Fibroblast of the aortic adventitia (primary cell): ENCODE measurements around the gene ARHGEF1. TPM values are rescaled to one million over a fixed set of nuclear protein-coding genes. Genes with fewer than 3 reads are reported as not detected.

Experiments
- DNase-seq: peaks from one replicate; pipeline ENCODE4 v3.0.0-alpha.2; 2010; ENCODE audit warnings: low read depth
- H3K4me3 ChIP-seq: 2 replicates; pipeline ENCODE4 v1.5.1; 2011; ENCODE audit warnings: low read depth, mild to moderate bottlenecking, control low read depth, low read length, moderate library complexity
- CTCF ChIP-seq: IDR thresholded peaks from 2 replicates; pipeline ENCODE4 v1.5.1; 2011; ENCODE audit warnings: mild to moderate bottlenecking, low read length, control low read depth, inconsistent platforms; ENCODE audit not compliant: insufficient read depth
- total RNA-seq: library from RNA; depleted of rRNA; stranded (reverse); fragments of >200 nt; gene quantifications from 2 replicates; pipeline ENCODE4 v1.2.3, GENCODE V29; 2012; ENCODE audit warnings: low replicate concordance

The ARHGEF1 gene
- total RNA-seq, 1 donor, result 26.8 TPM

GRCh38 chr19:41905273-41906002 lies 22.5 kb downstream of the ARHGEF1 start:
- H3K4me3 ChIP-seq, result no peak overlapping the region
- no peak for DNase-seq
- TF ChIP-seq CTCF, result no peak

- no peak overlapping the region for H3K4me3 ChIP-seq
- DNase-seq, result no peak
- TF ChIP-seq CTCF, result no peak
Observed at GRCh38 chr19:41906271-41906670, 23.3 kb downstream of the ARHGEF1 start.

GRCh38 chr19:41906916-41907680 lies 24.1 kb downstream of the ARHGEF1 start:
- DNase-seq, result no peak
- H3K4me3 ChIP-seq, result no peak overlapping the region
- no peak for TF ChIP-seq CTCF

- no peak for DNase-seq
- no peak overlapping the region for H3K4me3 ChIP-seq
- TF ChIP-seq CTCF, result no peak
Observed at GRCh38 chr19:41907994-41908615, 25.1 kb downstream of the ARHGEF1 start.

GRCh38 chr19:41908724-41909464 lies 25.9 kb downstream of the ARHGEF1 start:
- no peak for TF ChIP-seq CTCF
- DNase-seq, result no peak
- no peak overlapping the region for H3K4me3 ChIP-seq

- H3K4me3 ChIP-seq, result no peak overlapping the region
- no peak for DNase-seq
- TF ChIP-seq CTCF, result no peak
Observed at GRCh38 chr19:41909706-41910105, 26.7 kb downstream of the ARHGEF1 start.
